ENCODE data around the gene MAPK7.

MAPK7 gene

GRCh38 chr17:19378416-19379360 is at the start of gene MAPK7:
MAPK7 (plus strand) TSS chr17:19378498; CDS start chr17:19378901, 403 bp downstream.
- no peak for DNase-seq

- DNase-seq: no peak
Observed at GRCh38 chr17:19329136-19329535, 49.2 kb upstream of the MAPK7 start.

- DNase-seq: no peak
Observed at GRCh38 chr17:19329839-19330238, 48.5 kb upstream of the MAPK7 start.

- DNase-seq: no peak
Observed at GRCh38 chr17:19330271-19330670, 48.0 kb upstream of the MAPK7 start.

GRCh38 chr17:19331134-19331533 is 47.2 kb upstream of the MAPK7 start:
- no peak for DNase-seq

- DNase-seq: no peak
Observed at GRCh38 chr17:19331543-19332245, 46.6 kb upstream of the MAPK7 start.

- no peak for DNase-seq
Observed at GRCh38 chr17:19332371-19333131, 45.7 kb upstream of the MAPK7 start.

GRCh38 chr17:19333132-19333440 is 45.2 kb upstream of the MAPK7 start:
- DNase-seq: no peak

GRCh38 chr17:19333736-19334290 is 44.5 kb upstream of the MAPK7 start:
- DNase-seq: no peak

- no peak for DNase-seq
Observed at GRCh38 chr17:19334331-19334730, 44.0 kb upstream of the MAPK7 start.

- no peak for DNase-seq
Observed at GRCh38 chr17:19335951-19336631, 42.2 kb upstream of the MAPK7 start.

GRCh38 chr17:19336938-19337711 is 41.2 kb upstream of the MAPK7 start:
- DNase-seq: no peak

- DNase-seq: no peak
Observed at GRCh38 chr17:19337712-19338023, 40.6 kb upstream of the MAPK7 start.

GRCh38 chr17:19338031-19338990 is 40.0 kb upstream of the MAPK7 start:
- peak; percentile 61 for DNase-seq

- no peak for DNase-seq
Observed at GRCh38 chr17:19339341-19339815, 38.9 kb upstream of the MAPK7 start.

- DNase-seq: no peak
Observed at GRCh38 chr17:19341211-19341631, 37.1 kb upstream of the MAPK7 start.

GRCh38 chr17:19341641-19342610 is 36.4 kb upstream of the MAPK7 start:
- no peak for DNase-seq

GRCh38 chr17:19342611-19343255 is 35.6 kb upstream of the MAPK7 start:
- DNase-seq: no peak

GRCh38 chr17:19343256-19343630 is 35.1 kb upstream of the MAPK7 start:
- no peak for DNase-seq
